Gastrocnemius medialis (tissue), 4 donors: ENCODE measurements around the gene SLC66A3.

Experiments
- CTCF ChIP-seq, 5 experiments: fragments of 450-650 bp in 3 of 5; fragments of 200-600 bp in 2 of 5; sonication (generic) in 2 of 5; IDR thresholded peaks in 4 of 5; conservative IDR thresholded peaks in 1 of 5; 1 replicate in 4 of 5; 2 replicates in 1 of 5; pipeline ENCODE4 v1.5.1; 2016 to 2019; ENCODE audit warnings: antibody characterized with exemption in 5 of 5, mild to moderate bottlenecking in 3 of 5, moderate library complexity in 3 of 5
- POLR2A ChIP-seq, 2 donors: fragments of 450-650 bp; IDR thresholded peaks; one replicate each; pipeline ENCODE4 v1.6.1; 2017; ENCODE audit warnings: antibody characterized with exemption in 2 of 2, mild to moderate bottlenecking in 2 of 2, moderate library complexity in 2 of 2

DNA sequence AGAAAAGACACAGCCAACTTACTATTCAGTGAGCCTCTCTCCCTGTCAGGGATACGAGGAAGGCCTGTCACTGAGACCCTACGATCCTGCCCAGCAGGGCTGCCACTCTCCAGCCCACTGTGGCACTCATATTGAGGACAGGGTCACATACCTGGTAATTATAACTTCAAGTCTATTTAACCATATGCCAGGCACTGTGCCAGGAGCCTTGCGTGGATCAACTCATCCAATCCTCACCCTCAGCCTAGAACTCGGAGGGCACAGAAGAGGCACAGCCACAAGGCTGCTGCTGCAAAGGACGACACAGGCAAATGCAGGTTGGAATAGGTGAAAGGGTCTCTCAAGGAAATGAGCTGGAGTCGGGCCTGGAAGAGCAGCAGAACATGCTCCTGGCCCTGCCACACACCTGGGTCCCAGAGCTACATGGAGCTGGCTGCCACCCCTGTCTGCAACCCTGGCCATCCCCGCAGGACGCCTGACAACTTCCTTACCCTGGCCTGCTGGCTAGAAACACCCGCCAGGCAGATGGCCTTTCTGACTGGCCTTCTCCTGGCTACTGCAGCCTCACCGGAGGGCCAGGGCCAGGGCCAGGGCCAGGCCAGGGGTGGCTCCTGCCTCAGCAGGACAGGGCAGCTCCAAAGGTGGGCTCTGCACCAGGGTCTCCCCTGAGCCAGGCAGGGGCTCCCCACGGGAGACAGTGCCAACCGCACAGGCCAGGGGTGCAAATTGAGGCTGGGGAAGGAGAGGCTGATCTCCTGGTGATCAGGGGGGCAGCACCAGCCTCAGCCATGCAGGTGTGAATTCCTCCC lies 32.1 kb upstream of the SLC66A3 start:
- TF ChIP-seq CTCF (IDR thresholded peaks at IDR 0.05 in 4 of 5, conservative IDR thresholded peaks at IDR 0.05 in 1 of 5): no peak
- TF ChIP-seq POLR2A (IDR thresholded peaks at IDR 0.05): no peak
